ENCODE results near the gene WDR5.

DNA sequence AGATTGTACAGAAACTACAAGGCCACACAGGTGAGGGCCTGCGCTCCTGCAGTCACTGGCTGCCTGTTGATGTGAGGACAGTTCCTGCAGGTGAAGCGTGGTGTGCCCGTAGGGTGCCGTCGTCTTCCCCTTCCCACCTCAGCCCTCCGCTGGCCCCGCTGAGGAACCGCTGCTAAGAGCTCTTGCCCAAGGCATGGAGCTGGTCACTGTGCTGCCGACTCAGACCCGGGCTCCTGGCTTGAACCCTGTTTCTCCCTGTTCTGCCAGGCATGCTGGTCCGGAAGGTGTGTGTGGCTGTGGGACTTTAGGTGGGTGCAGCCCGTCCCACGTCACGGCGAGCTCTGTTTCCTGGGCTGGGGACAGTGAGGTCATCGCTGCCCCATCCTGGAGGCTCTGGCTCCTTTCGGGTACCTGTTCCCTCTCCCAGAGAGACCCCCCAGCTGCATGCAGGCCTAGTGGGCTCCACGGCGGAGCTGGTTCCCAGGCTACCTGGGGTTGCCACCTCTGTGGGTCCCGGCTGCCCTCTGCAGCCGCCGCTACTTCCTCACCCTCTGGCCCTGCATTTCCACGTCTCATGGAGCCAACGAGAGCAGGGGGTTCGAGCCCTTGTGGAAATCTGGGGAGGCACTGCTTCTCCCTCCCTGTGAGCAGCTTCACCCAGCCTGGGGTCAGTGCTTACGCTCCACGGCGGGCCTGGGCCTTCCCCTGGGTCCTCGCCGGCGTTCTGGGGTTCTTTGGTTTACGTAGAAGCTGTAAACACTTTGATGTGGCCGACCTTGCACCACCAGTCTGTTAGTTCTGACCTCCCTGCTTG lies 20.9 kb downstream of the WDR5 start:
- no peak for TF ChIP-seq NFRKB (IDR thresholded peaks at IDR 0.05)
- no peak for TF ChIP-seq FOXA1 (IDR thresholded peaks at IDR 0.05)
- no peak for TF ChIP-seq FOXM1 (IDR thresholded peaks at IDR 0.05; ENCODE audit: borderline replicate concordance)
- no peak for TF ChIP-seq L3MBTL2 (conservative IDR thresholded peaks at IDR 0.05)
- no peak for TF ChIP-seq SP1 (IDR thresholded peaks at IDR 0.05)
- TF ChIP-seq ZNF384 (IDR thresholded peaks at IDR 0.05): no peak
- TF ChIP-seq SUZ12 (IDR thresholded peaks at IDR 0.05): no peak
- no peak for TF ChIP-seq BHLHE40 (IDR thresholded peaks at IDR 0.05; ENCODE audit: borderline replicate concordance)
- no peak for TF ChIP-seq ARNT (IDR thresholded peaks at IDR 0.05)

All from HEK293T (cell line).